ENCODE results near the gene IL17RA.

DNA sequence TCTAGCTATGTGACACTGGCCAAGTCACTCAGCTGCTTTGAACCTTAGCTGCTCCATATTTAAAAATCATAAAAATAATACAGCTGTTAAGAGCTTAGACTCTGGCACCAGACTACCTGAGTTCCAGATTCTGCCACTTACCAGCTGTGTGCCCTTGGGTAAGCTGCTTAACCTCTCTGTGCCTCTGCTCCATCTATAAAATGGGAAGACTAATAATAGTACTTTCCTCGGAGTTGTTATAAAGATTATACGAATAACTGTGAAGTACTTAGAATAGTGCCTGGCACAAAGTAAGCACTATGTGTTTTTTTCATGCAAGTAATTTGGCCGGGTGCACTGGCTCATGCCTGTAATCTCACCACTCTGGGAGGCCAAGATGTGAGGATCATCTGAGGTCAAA, 72.9 kb downstream of the IL17RA start:
- TF ChIP-seq EZH2 (IDR thresholded peaks at IDR 0.05; ENCODE audit: low read length), result no peak
- TF ChIP-seq CTCF (optimal IDR thresholded peaks at IDR 0.05 in 1 of 3, IDR thresholded peaks at IDR 0.05 in 1 of 3, conservative IDR thresholded peaks at IDR 0.05 in 1 of 3; ENCODE audit: extremely low read depth in 1 of 3, insufficient read depth in 2 of 3, low read length in 3 of 3), result no peak

Data from keratinocyte (primary cell).